Upper lobe of left lung (tissue), 6 donors: ENCODE data around the gene ATP11A. TPM values are rescaled to one million over a fixed set of nuclear protein-coding genes. Genes with fewer than 3 reads are reported as not detected.

Experiments used
- ATAC-seq, 2 donors: fragments of 200-7000 bp; cut with Tn5 transposase; one replicate each; pipeline ENCODE4 v1.9.1; 2022; ENCODE audit warnings: mild to moderate bottlenecking in 2 of 2, moderate library complexity in 2 of 2; ENCODE audit not compliant: low FRiP score in 2 of 2
- DNase-seq, 2 donors: peaks; one replicate each; pipeline ENCODE4 v3.0.0-alpha.2; 2019 to 2020
- H3K27ac ChIP-seq, 4 donors: fragments of 200-600 bp; sonication (generic); one replicate each; pipeline ENCODE4 v1.5.1; 2016 to 2019
- H3K27me3 ChIP-seq, 4 donors: fragments of 200-600 bp; sonication (generic); one replicate each; pipeline ENCODE4 v1.5.1; 2017 to 2019
- H3K36me3 ChIP-seq, 4 donors: fragments of 200-600 bp; sonication (generic); one replicate each; pipeline ENCODE4 v1.5.1; 2016 to 2019
- H3K4me1 ChIP-seq, 4 donors: fragments of 200-600 bp; sonication (generic); one replicate each; pipeline ENCODE4 v1.5.1; 2018 to 2019
- H3K4me3 ChIP-seq, 4 donors: fragments of 200-600 bp; sonication (generic); one replicate each; pipeline ENCODE4 v1.5.1; 2017 to 2019; ENCODE audit warnings: mild to moderate bottlenecking in 2 of 4, moderate library complexity in 1 of 4
- H3K9me3 ChIP-seq, 4 donors: fragments of 200-600 bp; sonication (generic); one replicate each; pipeline ENCODE4 v1.5.1; 2018 to 2019
- CTCF ChIP-seq, 6 experiments: fragments of 450-650 bp in 4 of 6; fragments of 200-600 bp in 2 of 6; sonication (generic) in 2 of 6; IDR thresholded peaks; one replicate each; pipeline ENCODE4 v1.5.1; 2016 to 2019; ENCODE audit warnings: antibody characterized with exemption in 6 of 6
- EP300 ChIP-seq, 4 donors: sonication (generic); formaldehyde crosslinking; IDR thresholded peaks; one replicate each; pipeline ENCODE4 v1.5.1; 2017; ENCODE audit warnings: antibody characterized with exemption in 4 of 4, control low read depth in 2 of 4
- POLR2A ChIP-seq, 4 donors: fragments of 450-650 bp; IDR thresholded peaks; one replicate each; pipeline ENCODE4 v1.5.1; 2016 to 2017; ENCODE audit warnings: antibody characterized with exemption in 4 of 4, mild to moderate bottlenecking in 2 of 4
- POLR2AphosphoS5 ChIP-seq, 2 donors: sonication (generic); formaldehyde crosslinking; IDR thresholded peaks; one replicate each; pipeline ENCODE4 v1.5.1; 2017; ENCODE audit warnings: antibody characterized with exemption in 2 of 2
- WGBS, 2 donors: methylation state at CpG; one replicate each; pipeline ENCODE4 v1.1.5; 2017 to 2018; 5-methylcytosine and 5-hydroxymethylcytosine counted together
- total RNA-seq, 6 donors: library from RNA; depleted of rRNA in 4 of 6; stranded (reverse); fragments of >200 nt in 4 of 6; gene quantifications; one replicate each; pipeline versions ENCODE4 v1.1.0 to v1.2.1, GENCODE V29; 2016 to 2021
- donor health status: DM: no; HTN: no; CAD: no; lungs with moderate emphysema.
- donor health status: DM: no; HTN: yes; CAD: no; lungs with severe emphysema.

The ATP11A gene
- total RNA-seq, 6 donors from 2014 or later, result 159 to 285 (median 260) TPM

GRCh38 chr13:112741835-112742570, 52.2 kb downstream of the ATP11A start:
- 88 to 89% methylated on average over 18 of the region's 18 CpGs for WGBS, 2 donors
- no peak for ATAC-seq

GRCh38 chr13:112742583-112742982, 52.7 kb downstream of the ATP11A start:
- Histone ChIP-seq H3K9me3 (no peaks in the 10 kb centered on the region), H3K4me1 (peaks cover 25 to 46% (median 30%) of the 10 kb centered on the region in 4 donors), H3K36me3 (no peaks in the 10 kb centered on the region), H3K4me3 (no peak overlapping the region), H3K27ac (no peak overlapping the region), H3K27me3 (no peaks in the 10 kb centered on the region)
- no peak for TF ChIP-seq CTCF (IDR thresholded peaks at IDR 0.05)
- TF ChIP-seq POLR2A (IDR thresholded peaks at IDR 0.05), result no peak
- no peak for TF ChIP-seq EP300 (IDR thresholded peaks at IDR 0.05)
- no peak for TF ChIP-seq POLR2AphosphoS5 (IDR thresholded peaks at IDR 0.05)
- 89 to 91% methylated on average over 13 to 14 of the region's 14 CpGs for whole genome bisulfite sequencing, 2 donors
- ATAC-seq (no peak), DNase-seq (no peak)

More at GRCh38 chr13:112741835-112742570, 52.2 kb downstream of the ATP11A start:
- no peaks in the 10 kb centered on the region for H3K27me3 ChIP-seq
- peak overlapping the region in 3 of 4 donors; percentile 62 to 79 (median 78) for H3K27ac ChIP-seq
- no peaks in the 10 kb centered on the region for H3K36me3 ChIP-seq
- H3K4me1 ChIP-seq, result peaks cover 25 to 46% (median 30%) of the 10 kb centered on the region in 4 donors
- TF ChIP-seq POLR2A (IDR thresholded peaks at IDR 0.05) (no peak), CTCF (IDR thresholded peaks at IDR 0.05) (no peak), POLR2AphosphoS5 (IDR thresholded peaks at IDR 0.05) (no peak), EP300 (IDR thresholded peaks at IDR 0.05) (no peak)
- H3K4me3 ChIP-seq, result no peak overlapping the region
- no peak for DNase-seq
- H3K9me3 ChIP-seq, result no peaks in the 10 kb centered on the region

- WGBS, 2 donors, result 72 to 78% methylated on average over 12 of the region's 12 CpGs
- Histone ChIP-seq H3K4me3 (no peak overlapping the region), H3K27me3 (no peaks in the 10 kb centered on the region), H3K27ac (peak overlapping the region; percentile 7 to 58 (median 50)), H3K9me3 (no peaks in the 10 kb centered on the region), H3K36me3 (no peaks in the 10 kb centered on the region), H3K4me1 (peaks cover 25 to 46% (median 30%) of the 10 kb centered on the region in 4 donors)
- ATAC-seq (no peak), DNase-seq (no peak)
- no peak for TF ChIP-seq POLR2AphosphoS5 (IDR thresholded peaks at IDR 0.05)
- TF ChIP-seq CTCF (IDR thresholded peaks at IDR 0.05), result no peak
- TF ChIP-seq EP300 (IDR thresholded peaks at IDR 0.05), result no peak
- TF ChIP-seq POLR2A (IDR thresholded peaks at IDR 0.05), result no peak
These were observed 53.8 kb downstream of the ATP11A start for GRCh38 chr13:112743451-112744167.

- Histone ChIP-seq H3K27me3 (no peaks in the 10 kb centered on the region), H3K4me3 (no peak overlapping the region), H3K36me3 (no peaks in the 10 kb centered on the region), H3K9me3 (no peaks in the 10 kb centered on the region), H3K4me1 (peaks cover 25 to 50% (median 30%) of the 10 kb centered on the region in 4 donors), H3K27ac (peak overlapping the region; percentile 9 to 58 (median 50))
- ATAC-seq, result peak; percentile 38 to 56
- DNase-seq, result peak in 1 of 2 donors; percentile 75
- 56 to 57% methylated on average over 21 to 22 of the region's 22 CpGs for WGBS, 2 donors
- TF ChIP-seq POLR2A (IDR thresholded peaks at IDR 0.05) (no peak), EP300 (IDR thresholded peaks at IDR 0.05) (peak in 1 of 4 donors; percentile 30), POLR2AphosphoS5 (IDR thresholded peaks at IDR 0.05) (peak in 1 of 2 donors; percentile 13), CTCF (IDR thresholded peaks at IDR 0.05) (no peak)
These were observed 54.6 kb downstream of the ATP11A start for GRCh38 chr13:112744168-112745021.
